Measurements from ENCODE around the gene SGMS2.
"Not testable (repeated sequence)": the region's sequence is repeated elsewhere in the genome, so short reads cannot be mapped to it uniquely, and the experiment has no call there.

The SGMS2 gene

GRCh38 chr4:107897823-107898222, 73.1 kb downstream of the SGMS2 start:
- H3K27me3 Mint-ChIP-seq (ENCODE audit: low read depth, poor library complexity) = peaks cover 3% of the 10 kb centered on the region
- no peak overlapping the region for H3K4me3 Mint-ChIP-seq
- peaks cover 8% of the 10 kb centered on the region for H3K4me1 Mint-ChIP-seq
- TF ChIP-seq CTCF (IDR thresholded peaks at IDR 0.05) = no peak
- no peaks in the 10 kb centered on the region for H3K36me3 Mint-ChIP-seq (ENCODE audit: low read depth)
- no peak overlapping the region for H3K27ac Mint-ChIP-seq
- H3K9me3 Mint-ChIP-seq = no peaks in the 10 kb centered on the region
- DNase-seq = no peak

- no peak for TF ChIP-seq CTCF (IDR thresholded peaks at IDR 0.05)
- H3K27ac Mint-ChIP-seq = no peak overlapping the region
- H3K9me3 Mint-ChIP-seq = peaks cover 7% of the 10 kb centered on the region
- H3K27me3 Mint-ChIP-seq (ENCODE audit: low read depth, poor library complexity) = no peaks in the 10 kb centered on the region
- DNase-seq = no peak
- peaks cover 8% of the 10 kb centered on the region for H3K4me1 Mint-ChIP-seq
- H3K36me3 Mint-ChIP-seq (ENCODE audit: low read depth) = peaks cover 8% of the 10 kb centered on the region
- H3K4me3 Mint-ChIP-seq = no peak overlapping the region
Observed at GRCh38 chr4:107900067-107900466, 75.3 kb downstream of the SGMS2 start.

DNA sequence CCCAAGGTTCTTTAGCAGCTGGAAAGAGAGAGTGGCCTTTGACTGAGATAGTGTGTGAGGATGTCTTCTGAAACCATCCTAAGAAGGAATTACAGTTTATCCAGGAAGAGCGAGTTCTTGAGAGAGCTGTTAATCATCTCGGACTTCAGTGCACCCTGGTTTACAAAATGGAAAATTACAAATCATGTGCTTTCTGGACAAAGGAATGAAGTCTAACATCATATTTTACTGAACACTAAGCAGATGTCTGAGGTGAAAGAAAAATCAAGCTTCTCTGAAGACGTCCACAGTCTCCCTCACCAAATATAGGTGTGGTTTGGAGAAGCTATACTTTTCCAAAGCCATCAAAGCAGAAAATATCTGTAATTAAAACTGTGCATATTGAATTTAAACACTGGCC, 75.8 kb downstream of the SGMS2 start:
- DNase-seq = no peak
- H3K4me3 Mint-ChIP-seq = no peak overlapping the region
- TF ChIP-seq CTCF (IDR thresholded peaks at IDR 0.05) = no peak
- no peak overlapping the region for H3K27ac Mint-ChIP-seq
- peaks cover 7% of the 10 kb centered on the region for H3K9me3 Mint-ChIP-seq
- peaks cover 8% of the 10 kb centered on the region for H3K36me3 Mint-ChIP-seq (ENCODE audit: low read depth)
- peaks cover 8% of the 10 kb centered on the region for H3K4me1 Mint-ChIP-seq
- H3K27me3 Mint-ChIP-seq (ENCODE audit: low read depth, poor library complexity) = no peaks in the 10 kb centered on the region

DNA sequence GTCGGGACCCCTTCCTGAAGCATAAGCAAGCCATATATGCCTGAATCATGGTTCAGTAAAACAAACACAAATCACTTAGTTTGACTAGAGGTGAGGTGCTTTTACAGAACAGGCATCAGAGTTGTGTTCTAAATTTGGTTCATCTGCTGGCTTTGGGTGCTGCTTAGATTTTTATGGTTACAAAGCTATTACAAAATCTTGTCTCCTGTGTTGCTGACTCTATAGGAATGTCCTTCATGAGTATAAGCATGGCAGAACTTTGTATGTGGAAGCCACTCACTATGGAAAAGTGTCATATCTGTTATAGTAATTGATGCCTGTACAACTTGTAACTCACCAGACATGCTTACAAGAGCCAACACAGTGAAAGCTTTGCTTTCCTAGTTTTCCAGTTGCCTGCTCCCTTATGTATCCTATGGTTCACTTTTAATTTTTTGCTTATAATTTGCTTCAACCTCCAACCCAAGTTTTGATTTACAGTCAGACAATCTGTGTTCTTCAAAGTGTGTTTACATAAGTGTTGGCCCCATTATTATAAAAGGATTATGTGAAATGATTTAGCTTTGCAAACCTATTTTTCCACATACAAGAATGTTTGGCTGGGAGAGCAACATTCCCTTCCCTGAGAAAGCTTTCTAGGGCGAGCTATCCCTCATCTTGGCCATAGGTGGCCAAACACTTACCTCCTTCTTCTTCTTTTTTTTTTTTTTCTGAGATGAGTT, 76.6 kb downstream of the SGMS2 start:
- Mint-ChIP-seq H3K4me3 (no peak overlapping the region), H3K4me1 (peaks cover 4% of the 10 kb centered on the region), H3K9me3 (peaks cover 7% of the 10 kb centered on the region), H3K27ac (no peak overlapping the region), H3K36me3 (ENCODE audit: low read depth) (peaks cover 8% of the 10 kb centered on the region), H3K27me3 (ENCODE audit: low read depth, poor library complexity) (no peaks in the 10 kb centered on the region)
- no peak for TF ChIP-seq CTCF (IDR thresholded peaks at IDR 0.05)
- no peak for DNase-seq

- peaks cover 7% of the 10 kb centered on the region for H3K9me3 Mint-ChIP-seq
- H3K4me1 Mint-ChIP-seq = no peaks in the 10 kb centered on the region
- peaks cover 8% of the 10 kb centered on the region for H3K36me3 Mint-ChIP-seq (ENCODE audit: low read depth)
- TF ChIP-seq CTCF (IDR thresholded peaks at IDR 0.05) = no peak
- no peak for DNase-seq
- no peaks in the 10 kb centered on the region for H3K27me3 Mint-ChIP-seq (ENCODE audit: low read depth, poor library complexity)
- no peak overlapping the region for H3K27ac Mint-ChIP-seq
- H3K4me3 Mint-ChIP-seq = no peak overlapping the region
Observed at GRCh38 chr4:107902715-107903114, 78.0 kb downstream of the SGMS2 start.

DNA sequence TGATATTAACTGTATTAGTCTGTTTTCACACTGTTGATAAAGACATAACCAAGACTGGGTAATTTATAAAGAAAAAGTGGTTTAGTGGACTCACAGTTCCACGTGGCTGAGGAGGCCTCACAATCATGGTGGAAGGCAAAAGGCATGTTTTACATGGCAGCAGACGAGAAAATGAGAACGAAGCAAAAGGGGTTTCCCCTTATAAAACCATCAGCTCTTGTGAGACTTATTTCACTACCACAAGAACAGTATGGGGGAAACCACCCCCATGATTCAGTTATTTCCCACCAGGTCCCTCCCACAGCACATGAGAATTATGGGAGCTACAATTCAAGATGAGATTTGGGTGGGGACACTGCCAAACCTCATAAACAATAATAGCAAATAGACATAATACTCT, 80.3 kb downstream of the SGMS2 start:
- not testable (repeated sequence) for H3K9me3 Mint-ChIP-seq; DNase-seq; H3K36me3 Mint-ChIP-seq (ENCODE audit: low read depth); H3K27me3 Mint-ChIP-seq (ENCODE audit: low read depth, poor library complexity); H3K27ac Mint-ChIP-seq; H3K4me3 Mint-ChIP-seq; H3K4me1 Mint-ChIP-seq

All from nephron progenitor cell (in vitro differentiated cells).